Vagina (tissue), 2 donors: Measurements from ENCODE around the gene DMD. TPM values are rescaled to one million over a fixed set of nuclear protein-coding genes. Genes with fewer than 3 reads are reported as not detected.
"Not testable (repeated sequence)": the region's sequence is repeated elsewhere in the genome, so short reads cannot be mapped to it uniquely, and the experiment has no call there.

Experiments
- DNase-seq, 2 donors: peaks; one replicate each; pipeline ENCODE4 v3.0.0-alpha.2; 2017; ENCODE audit errors: extremely low spot score in 2 of 2
- H3K27ac ChIP-seq: fragments of 200-600 bp; sonication (generic); one replicate; pipeline ENCODE4 v1.5.1; 2019
- H3K27me3 ChIP-seq: fragments of 200-600 bp; sonication (generic); one replicate; pipeline ENCODE4 v1.5.1; 2019
- H3K36me3 ChIP-seq, 2 donors: fragments of 200-600 bp; sonication (generic); one replicate each; pipeline ENCODE4 v1.5.1; 2017 to 2019
- H3K4me1 ChIP-seq: fragments of 200-600 bp; sonication (generic); one replicate; pipeline ENCODE4 v1.5.1; 2019
- H3K4me3 ChIP-seq, 2 donors: fragments of 200-600 bp; sonication (generic); 1 replicate in 1 of 2; 2 replicates in 1 of 2; pipeline ENCODE4 v1.5.1; 2016 to 2019
- H3K9me3 ChIP-seq: fragments of 200-600 bp; sonication (generic); one replicate; pipeline ENCODE4 v1.5.1; 2019
- CTCF ChIP-seq, 3 experiments: fragments of 450-650 bp in 2 of 3; fragments of 200-600 bp in 1 of 3; sonication (generic) in 1 of 3; IDR thresholded peaks; one replicate each; pipeline ENCODE4 v1.5.1; 2017 to 2019; ENCODE audit warnings: antibody characterized with exemption in 3 of 3, mild to moderate bottlenecking in 2 of 3, moderate library complexity in 2 of 3
- POLR2A ChIP-seq, 2 donors: fragments of 450-650 bp; IDR thresholded peaks; one replicate each; pipeline ENCODE4 v1.6.1; 2017; ENCODE audit warnings: antibody characterized with exemption in 2 of 2, mild to moderate bottlenecking in 2 of 2, moderate library complexity in 2 of 2
- POLR2AphosphoS5 ChIP-seq, 2 donors: sonication (generic); formaldehyde crosslinking; IDR thresholded peaks; one replicate each; pipeline ENCODE4 v1.9.0; 2017; ENCODE audit warnings: antibody characterized with exemption in 2 of 2, mild to moderate bottlenecking in 2 of 2, low read depth in 1 of 2; ENCODE audit not compliant: insufficient read depth in 1 of 2
- intact Hi-C: fragments of 100-400 bp; cut with DNase I; formaldehyde crosslinking; loops from one replicate; pipeline ENCODE4 v1.15.1; 2023
- total RNA-seq: library from RNA; depleted of rRNA; stranded (reverse); fragments of >200 nt; gene quantifications from one replicate; pipeline ENCODE4 v1.2.3, GENCODE V29; 2016

The DMD gene
- total RNA-seq, 1 donor from 2014 or later, result 25.8 TPM

- Histone ChIP-seq H3K4me1 (no peaks in the 10 kb centered on the region), H3K27ac (no peak overlapping the region), H3K36me3 (no peaks in the 10 kb centered on the region), H3K9me3 (no peaks in the 10 kb centered on the region), H3K27me3 (no peaks in the 10 kb centered on the region), H3K4me3 (no peak overlapping the region)
- DNase-seq, result no peak
- no peak for TF ChIP-seq POLR2AphosphoS5 (IDR thresholded peaks at IDR 0.05; ENCODE audit: insufficient read depth in 1 of 2, low read depth in 1 of 2)
- TF ChIP-seq CTCF (IDR thresholded peaks at IDR 0.05), result no peak
- intact Hi-C loops, result no loop called here
Measured at GRCh38 chrX:31934015-31934414, 1277.3 kb downstream of the DMD start.

DNA sequence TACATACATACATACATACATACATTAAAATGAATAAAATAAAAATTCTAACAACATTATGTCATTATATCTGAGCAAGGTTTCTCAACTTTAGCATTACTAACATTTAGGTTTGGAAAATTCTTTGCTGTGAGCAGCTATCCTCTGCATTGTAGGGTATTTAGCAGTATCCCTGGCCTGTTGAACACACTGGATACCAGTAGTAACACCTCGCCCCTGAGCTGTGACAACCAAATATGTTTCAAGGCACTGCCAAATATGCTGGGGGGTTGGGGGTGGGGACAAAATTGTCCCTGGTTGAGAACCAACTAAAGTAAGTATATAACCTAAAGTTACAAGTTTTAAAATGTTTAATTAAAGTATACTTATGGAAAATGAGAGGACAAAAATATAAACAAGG is 1278.6 kb downstream of the DMD start:
- H3K9me3 ChIP-seq, result no peaks in the 10 kb centered on the region
- no peaks in the 10 kb centered on the region for H3K4me1 ChIP-seq
- H3K36me3 ChIP-seq, result no peaks in the 10 kb centered on the region
- intact Hi-C loops, result no loop called here
- TF ChIP-seq POLR2A (IDR thresholded peaks at IDR 0.05) (no peak), POLR2AphosphoS5 (IDR thresholded peaks at IDR 0.05; ENCODE audit: insufficient read depth in 1 of 2, low read depth in 1 of 2) (no peak), CTCF (IDR thresholded peaks at IDR 0.05) (no peak)
- H3K27ac ChIP-seq, result no peak overlapping the region
- H3K4me3 ChIP-seq, result no peak overlapping the region
- no peak for DNase-seq
- H3K27me3 ChIP-seq, result no peaks in the 10 kb centered on the region

DNA sequence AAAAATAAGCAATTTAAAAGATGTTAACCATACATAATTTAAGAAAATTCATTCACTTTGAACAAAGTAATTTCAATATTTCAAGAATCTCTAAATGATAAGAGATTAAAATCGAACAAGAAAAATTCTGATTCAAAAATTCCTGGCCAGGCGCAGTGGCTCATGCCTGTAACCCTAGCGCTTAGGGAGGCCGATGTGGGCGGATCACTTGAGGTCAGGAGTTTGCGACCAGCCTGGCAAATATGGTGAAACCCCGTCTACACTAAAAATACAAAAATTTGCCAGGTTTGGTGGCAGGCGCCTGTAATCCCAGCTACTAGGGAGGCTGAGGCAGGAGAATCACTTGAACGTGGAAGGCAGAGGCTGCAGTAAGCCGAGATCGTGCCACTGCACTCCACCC is 1279.0 kb downstream of the DMD start:
- H3K4me3 ChIP-seq, H3K9me3 ChIP-seq, DNase-seq, intact Hi-C loops, H3K27ac ChIP-seq, H3K4me1 ChIP-seq, H3K36me3 ChIP-seq, H3K27me3 ChIP-seq: not testable (repeated sequence)

DNA sequence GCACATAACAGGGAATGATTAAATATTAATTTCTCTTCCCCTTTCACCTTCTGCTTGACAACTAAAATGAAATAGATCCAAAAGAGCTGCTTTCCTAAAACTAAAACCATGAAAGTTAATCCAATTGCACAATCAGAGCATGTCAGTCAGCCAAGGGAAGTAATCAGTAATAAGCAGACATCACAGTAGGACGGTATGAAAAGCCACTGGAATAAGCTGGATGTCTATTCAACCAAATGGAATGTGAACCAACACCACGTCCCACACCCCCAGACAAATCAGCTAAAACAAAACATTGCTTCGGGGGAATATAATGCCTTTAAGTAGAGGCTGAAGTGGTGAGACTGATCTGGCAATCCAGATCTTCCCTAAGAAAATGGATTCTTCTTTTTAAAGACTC is 1280.1 kb downstream of the DMD start:
- Histone ChIP-seq H3K27me3 (no peaks in the 10 kb centered on the region), H3K36me3 (no peaks in the 10 kb centered on the region), H3K4me1 (no peaks in the 10 kb centered on the region), H3K9me3 (no peaks in the 10 kb centered on the region), H3K27ac (no peak overlapping the region), H3K4me3 (no peak overlapping the region)
- intact Hi-C loops, result no loop called here
- no peak for DNase-seq
- no peak for TF ChIP-seq POLR2AphosphoS5 (IDR thresholded peaks at IDR 0.05; ENCODE audit: insufficient read depth in 1 of 2, low read depth in 1 of 2)
- TF ChIP-seq CTCF (IDR thresholded peaks at IDR 0.05), result no peak
- no peak for TF ChIP-seq POLR2A (IDR thresholded peaks at IDR 0.05)

GRCh38 chrX:31929366-31929765 is 1282.0 kb downstream of the DMD start:
- no peaks in the 10 kb centered on the region for H3K36me3 ChIP-seq
- TF ChIP-seq POLR2AphosphoS5 (IDR thresholded peaks at IDR 0.05; ENCODE audit: insufficient read depth in 1 of 2, low read depth in 1 of 2) (no peak), CTCF (IDR thresholded peaks at IDR 0.05) (no peak), POLR2A (IDR thresholded peaks at IDR 0.05) (no peak)
- DNase-seq, result no peak
- no peaks in the 10 kb centered on the region for H3K4me1 ChIP-seq
- H3K4me3 ChIP-seq, result no peak overlapping the region
- H3K9me3 ChIP-seq, result no peaks in the 10 kb centered on the region
- H3K27me3 ChIP-seq, result no peaks in the 10 kb centered on the region
- intact Hi-C loops, result no loop called here
- H3K27ac ChIP-seq, result no peak overlapping the region

GRCh38 chrX:31921236-31921635 is 1290.1 kb downstream of the DMD start:
- no peak overlapping the region for H3K4me3 ChIP-seq
- intact Hi-C loops, result no loop called here
- no peaks in the 10 kb centered on the region for H3K36me3 ChIP-seq
- no peaks in the 10 kb centered on the region for H3K27me3 ChIP-seq
- no peaks in the 10 kb centered on the region for H3K4me1 ChIP-seq
- no peaks in the 10 kb centered on the region for H3K9me3 ChIP-seq
- no peak overlapping the region for H3K27ac ChIP-seq
- no peak for DNase-seq
- TF ChIP-seq POLR2A (IDR thresholded peaks at IDR 0.05), result no peak
